ENCODE measurements around the gene MAST2.
"Not testable (repeated sequence)": the region's sequence is repeated elsewhere in the genome, so short reads cannot be mapped to it uniquely, and the experiment has no call there.

MAST2 gene

DNA sequence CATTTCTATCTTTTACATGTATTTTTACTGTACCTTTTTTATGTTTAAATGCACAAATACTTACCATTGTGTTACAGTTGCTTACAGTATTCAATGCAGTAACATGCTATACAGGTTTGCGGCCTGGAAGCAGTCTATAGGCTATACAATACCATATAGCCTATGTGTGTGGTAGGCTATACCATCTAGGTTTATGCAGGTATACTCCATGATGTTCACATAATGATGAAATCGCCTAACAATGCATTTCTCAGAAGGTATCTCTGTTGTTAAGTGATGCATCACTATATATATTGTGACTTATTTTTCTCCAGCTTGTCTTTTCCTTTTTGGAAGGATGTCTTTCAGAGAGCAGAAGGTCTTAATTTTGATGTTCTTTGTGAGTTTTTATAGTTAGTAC, 103.5 kb downstream of the MAST2 start:
- no peak for DNase-seq

DNA sequence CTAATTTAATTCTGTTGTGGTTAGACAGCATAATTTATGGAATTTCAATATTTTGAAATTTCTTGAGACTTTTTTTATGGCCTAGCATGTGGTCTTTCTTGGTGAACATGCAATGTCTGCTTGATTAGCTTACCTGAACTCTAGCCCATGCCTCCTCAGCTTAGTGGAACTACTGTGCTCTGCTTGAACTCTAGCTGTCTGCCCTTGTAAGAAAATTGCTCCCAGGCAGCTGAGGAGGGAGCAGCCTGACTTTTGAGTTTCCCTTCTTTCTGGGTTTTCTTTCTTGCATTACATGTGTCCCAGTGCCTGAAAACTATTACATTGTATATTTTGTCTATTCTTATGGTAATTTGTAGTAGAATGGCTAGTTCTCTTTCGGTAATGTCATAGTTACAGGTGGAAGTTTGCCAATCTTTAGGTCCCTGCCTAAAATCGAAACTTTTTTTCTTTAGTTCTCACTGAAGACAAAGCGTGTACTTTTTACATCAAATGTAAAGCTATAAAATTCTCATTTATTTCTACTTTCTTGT, 105.3 kb downstream of the MAST2 start:
- no peak for DNase-seq

- DNase-seq = no peak
Observed at GRCh38 chr1:45911634-45912033, 108.2 kb downstream of the MAST2 start.

GRCh38 chr1:45913183-45913683, 109.8 kb downstream of the MAST2 start:
- DNase-seq = no peak

GRCh38 chr1:45913731-45914501, 110.5 kb downstream of the MAST2 start:
- no peak for DNase-seq

DNA sequence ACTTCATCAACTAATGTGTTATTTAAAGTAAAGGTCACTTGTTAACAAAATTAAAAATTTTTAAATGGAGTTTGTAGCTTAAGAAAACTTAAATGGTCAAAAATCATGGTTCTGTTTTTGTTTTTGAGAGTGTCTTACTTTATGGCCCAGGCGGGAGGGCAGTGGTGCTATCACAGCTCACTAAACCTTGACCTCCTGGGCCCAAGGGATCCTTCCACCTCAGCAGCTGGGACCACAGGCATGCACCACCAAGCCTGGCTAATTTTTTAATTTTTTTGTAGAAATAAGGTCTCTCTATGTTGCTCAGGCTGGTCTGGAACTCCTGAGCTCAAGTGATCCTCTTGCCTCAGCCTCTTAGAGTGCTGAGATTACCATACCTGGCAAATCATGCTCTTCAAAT, 111.4 kb downstream of the MAST2 start:
- no peak for DNase-seq

DNA sequence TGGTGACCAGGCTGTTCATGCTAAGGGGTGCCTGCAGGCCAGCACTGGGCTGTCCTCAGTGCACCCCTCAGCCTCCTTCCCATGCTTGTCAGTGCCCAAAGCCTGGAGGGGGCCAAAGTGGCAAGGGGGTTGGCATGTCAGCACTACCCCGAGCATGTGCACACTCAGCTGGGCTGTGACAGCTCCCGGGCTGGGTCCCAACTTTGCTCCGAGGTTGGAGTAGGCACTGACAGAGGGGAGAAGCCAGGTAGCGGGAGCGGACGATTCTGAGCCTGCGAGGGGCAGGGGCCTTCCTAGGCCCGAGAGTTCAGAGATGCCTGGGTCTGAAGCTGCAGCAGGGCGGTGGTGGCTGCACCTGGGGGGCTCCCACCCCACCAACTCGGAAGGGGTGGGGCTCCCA, 119.0 kb downstream of the MAST2 start:
- no peak for DNase-seq

GRCh38 chr1:45922813-45923212, 119.4 kb downstream of the MAST2 start:
- no peak for DNase-seq

DNA sequence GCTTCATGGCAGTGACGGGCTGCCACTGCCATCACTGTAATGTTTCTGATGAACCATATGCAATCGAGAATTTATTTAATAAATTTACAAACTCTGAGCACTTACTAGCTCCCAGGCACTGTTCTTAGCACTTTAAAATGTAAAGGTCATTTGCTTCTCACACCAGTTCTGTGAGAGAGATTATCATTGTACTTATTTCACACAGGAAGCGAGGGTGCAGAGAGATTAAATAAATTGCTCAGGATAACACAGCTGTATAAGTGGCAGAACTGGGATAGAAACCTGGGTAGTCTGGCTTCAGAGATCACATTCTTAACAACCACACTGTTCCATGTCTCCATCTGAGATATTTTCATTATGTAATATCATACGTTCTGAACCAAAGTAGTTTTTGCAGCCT, 119.9 kb downstream of the MAST2 start:
- no peak for DNase-seq

DNA sequence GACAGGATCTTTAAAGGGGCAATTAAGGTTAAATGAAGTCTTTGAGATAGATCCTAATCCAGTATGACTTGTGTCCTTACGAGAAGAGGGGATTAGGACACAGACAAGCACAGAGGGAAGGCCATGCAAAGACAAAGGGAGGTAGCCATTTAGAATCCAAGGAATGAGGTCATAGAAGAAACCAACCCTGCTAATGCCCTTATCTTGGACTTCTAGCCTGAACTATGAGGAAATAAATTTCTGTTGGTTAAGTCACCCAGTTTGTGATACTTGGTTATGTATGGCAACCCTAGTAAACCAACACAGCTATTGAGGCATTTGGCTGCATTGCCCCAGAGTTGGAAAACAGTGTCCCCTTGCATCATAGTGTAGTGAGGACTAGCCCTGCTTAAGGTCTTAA, 121.3 kb downstream of the MAST2 start:
- no peak for DNase-seq

DNA sequence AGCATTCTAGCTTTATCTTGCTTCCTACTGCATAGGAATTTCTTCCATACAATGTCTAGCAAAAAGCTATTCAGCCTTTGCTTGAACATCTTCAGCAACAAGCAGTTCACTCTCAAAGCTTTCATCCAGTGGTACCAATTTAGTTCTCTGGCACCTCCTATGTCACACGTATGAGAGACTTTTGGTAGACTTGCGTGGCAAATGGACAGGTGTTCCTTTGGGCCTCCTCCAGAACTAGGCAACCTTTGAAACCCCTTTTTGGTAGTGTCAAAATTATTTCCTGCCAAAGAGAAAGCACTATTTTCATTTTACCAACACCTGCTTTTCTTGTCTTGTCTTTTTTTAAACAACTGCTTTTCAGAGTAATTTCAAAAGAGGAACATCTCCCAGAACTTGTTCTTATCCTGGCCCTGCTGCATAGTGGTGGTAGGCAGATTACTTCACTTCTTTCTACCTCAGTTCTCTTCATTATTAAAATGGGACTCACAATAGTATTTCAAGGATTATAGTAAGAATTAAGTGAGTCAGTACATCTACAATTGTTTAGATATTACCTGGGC, 122.4 kb downstream of the MAST2 start:
- no peak for DNase-seq

DNA sequence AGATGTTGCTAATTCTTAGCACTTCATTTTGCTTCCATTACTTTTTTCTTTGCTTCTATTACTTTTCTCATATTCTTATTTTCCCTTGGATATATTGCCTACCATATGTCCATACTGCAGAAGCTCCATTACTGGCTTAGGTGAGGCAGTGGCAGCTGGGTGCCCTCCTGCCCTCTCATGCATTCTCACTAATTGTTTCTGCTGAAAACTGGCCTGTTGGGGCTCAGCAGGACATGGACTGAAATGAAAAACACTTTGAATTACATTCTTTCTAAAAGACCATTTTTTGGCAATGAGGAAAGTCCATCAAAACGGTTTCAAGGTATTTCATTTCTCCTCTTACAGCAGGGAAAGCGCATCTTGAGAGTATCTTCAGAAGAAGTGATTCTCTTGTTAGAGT, 122.9 kb downstream of the MAST2 start:
- DNase-seq = no peak

DNA sequence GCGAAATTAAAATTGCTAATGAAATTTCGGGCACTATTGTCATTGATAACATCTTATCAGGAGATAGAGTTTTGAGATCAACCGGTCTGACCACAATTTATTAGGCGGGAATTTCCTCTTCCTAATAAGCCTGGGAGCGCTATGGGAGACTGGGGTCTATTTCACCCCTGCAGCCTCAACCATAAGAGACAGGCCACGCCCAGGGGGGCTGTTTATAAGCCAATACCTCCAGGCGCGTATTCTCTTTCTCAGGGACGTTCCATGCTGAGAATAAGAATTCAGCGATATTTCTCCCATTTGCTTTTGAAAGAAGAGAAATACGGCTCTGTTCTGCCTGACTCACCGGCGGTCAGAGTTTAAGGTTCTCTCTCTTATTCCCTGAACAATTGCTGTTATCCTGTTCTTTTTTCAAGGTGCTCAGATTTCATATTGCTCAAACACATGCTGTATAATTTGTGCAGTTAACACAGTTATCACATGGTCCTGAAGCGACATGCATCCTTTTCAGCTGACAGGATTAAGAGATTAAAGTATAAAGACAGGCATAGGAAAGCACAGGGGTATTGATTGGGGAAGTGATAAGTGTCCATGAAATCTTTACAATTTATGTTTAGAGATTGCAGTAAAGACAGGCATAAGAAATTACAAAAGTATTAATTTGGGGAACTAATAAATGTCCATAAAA, 124.0 kb downstream of the MAST2 start:
- not testable (repeated sequence) for DNase-seq

- DNase-seq = no peak
Observed at GRCh38 chr1:45928486-45929205, 125.2 kb downstream of the MAST2 start.

DNA sequence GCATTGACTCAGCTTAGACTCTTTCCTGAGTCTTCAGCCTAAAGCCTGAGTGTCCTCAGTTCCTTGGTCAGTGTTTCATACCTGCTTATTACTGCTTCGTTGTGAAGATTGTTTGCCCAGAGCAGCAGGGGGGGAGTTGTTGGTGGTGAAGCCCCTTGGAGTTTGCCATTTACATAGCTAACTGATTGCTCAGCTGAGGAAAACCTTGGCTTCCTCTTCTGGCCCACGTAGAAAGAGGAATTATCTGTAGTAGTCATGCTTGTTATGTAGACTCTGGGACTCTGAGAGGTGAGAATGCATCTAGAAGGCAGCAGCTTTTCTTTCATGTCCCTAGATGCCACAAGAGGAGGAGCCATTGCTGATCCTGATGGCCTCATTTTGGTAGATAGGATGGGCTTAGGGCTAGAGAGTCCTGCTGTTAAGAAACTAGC, 125.9 kb downstream of the MAST2 start:
- DNase-seq = no peak

DNA sequence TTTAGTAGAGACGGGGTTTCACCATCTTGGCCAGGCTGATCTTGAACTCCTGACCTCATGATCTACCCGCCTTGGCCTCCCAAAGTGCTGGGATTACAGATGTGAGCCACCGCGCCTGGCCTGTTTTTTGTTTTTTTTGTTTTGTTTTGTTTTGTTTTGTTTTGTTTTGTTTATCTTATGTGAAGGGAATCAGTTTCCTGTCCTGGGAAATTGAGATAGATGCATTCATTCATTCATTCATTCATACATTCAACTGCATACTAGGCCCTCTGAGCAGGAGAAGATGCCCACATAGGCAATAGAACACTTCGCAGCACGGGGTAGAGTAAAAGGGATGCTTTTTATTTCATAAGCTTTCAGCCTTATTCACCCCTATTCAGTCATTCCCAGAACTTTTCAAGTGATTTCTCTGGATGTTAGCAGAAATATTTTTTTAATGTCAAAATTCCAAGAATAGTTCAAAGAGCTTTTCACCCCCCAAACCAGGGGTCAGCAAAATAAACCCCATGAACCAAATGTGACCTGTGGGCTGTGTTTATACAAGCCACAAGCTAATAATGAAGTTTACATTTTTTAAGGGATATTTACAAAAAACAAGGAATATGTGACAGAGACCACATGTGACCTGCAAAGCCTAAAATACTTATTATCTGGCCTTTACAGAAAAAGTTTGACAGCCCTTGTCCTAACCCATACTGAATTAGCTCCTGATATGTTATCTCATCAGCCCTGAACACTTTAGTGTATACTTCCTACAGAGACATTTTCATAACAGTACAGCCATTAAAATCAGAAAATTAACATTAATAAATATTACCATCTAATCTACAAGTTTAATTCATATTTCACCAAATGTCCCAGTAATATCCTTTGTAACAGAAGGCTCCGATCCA, 127.1 kb downstream of the MAST2 start:
- DNase-seq = no peak

DNA sequence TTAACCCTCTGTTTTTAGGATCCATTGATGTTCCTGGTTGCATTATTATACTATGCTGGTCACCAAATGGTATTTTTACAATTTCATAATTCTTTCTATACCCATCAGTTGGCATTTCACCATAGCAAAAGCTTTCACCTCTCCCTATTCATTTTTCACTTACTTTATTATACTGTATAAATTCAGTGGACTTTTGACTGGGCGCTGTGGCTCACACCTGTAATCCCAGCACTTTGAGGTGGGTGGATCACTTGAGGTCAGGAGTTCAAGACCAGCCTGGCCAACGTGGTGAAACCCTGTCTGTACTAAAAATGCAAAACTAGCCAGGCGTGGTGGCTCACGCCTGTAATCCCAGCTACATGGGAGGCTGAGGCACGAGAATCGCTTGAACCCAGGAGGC, 128.8 kb downstream of the MAST2 start:
- not testable (repeated sequence) for DNase-seq

GRCh38 chr1:45934947-45935346, 131.5 kb downstream of the MAST2 start:
- DNase-seq = no peak

- no peak for DNase-seq
Observed at GRCh38 chr1:45938029-45938428, 134.6 kb downstream of the MAST2 start.

DNA sequence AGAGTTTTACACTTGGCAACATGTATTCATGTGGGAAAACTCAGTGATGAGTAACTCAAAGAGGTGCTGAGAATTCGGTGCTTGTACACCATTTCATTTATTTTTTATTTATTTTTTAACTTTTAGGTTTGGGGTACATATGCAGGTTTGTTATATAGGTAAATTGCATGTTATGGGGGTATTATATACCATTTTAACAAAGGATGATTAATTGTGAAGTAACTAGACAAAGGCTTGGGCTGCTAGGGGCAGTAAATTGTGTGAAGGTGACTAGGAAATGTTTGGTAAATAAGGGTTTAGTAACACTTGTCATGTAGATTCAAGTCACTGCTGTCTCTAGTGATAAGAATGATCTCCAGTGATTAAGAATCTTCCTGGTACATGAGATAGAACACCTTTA, 139.0 kb downstream of the MAST2 start:
- DNase-seq = no peak

DNA sequence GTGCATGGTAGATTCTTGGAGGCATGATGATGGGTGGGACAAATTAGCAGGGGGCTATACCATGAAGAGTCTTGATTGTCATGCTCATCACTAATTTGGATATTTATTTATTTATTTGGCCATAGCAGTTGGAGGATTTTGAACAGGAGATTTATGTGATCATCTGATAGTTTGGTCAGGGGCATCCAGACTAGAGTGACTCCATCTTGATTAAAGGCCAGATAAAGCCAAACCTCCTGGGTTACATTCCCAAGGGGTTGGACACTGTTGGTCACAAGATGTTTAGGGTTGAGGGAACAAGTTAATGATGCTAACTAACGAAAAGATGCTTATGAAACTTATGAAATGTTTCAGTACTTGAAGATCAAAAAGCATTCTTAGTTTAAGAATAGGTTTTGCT, 139.8 kb downstream of the MAST2 start:
- DNase-seq = no peak

- DNase-seq = no peak
Observed at GRCh38 chr1:45945426-45945825, 142.0 kb downstream of the MAST2 start.

Measured in NCI-H1694 (cell line).